Mucosa of descending colon (tissue), 3 donors: ENCODE results near the gene TTC12. TPM values are rescaled to one million over a fixed set of nuclear protein-coding genes. Genes with fewer than 3 reads are reported as not detected.
A peak's percentile ranks its signal among the peaks of the same experiment; 100 is the strongest.

ENCODE experiments used
- ATAC-seq: fragments of 200-7000 bp; cut with Tn5 transposase; one replicate; pipeline ENCODE4 v1.9.1; 2020; ENCODE audit warnings: mild to moderate bottlenecking, moderate library complexity
- DNase-seq, 3 donors: peaks; one replicate each; pipeline ENCODE4 v3.0.0-alpha.2; 2020
- H3K36me3 ChIP-seq: fragments of 200-600 bp; one replicate; pipeline ENCODE4 v1.8.0; 2021; ENCODE audit warnings: low read depth, mild to moderate bottlenecking
- H3K4me1 ChIP-seq: fragments of 200-600 bp; one replicate; pipeline ENCODE4 v1.8.0; 2021; ENCODE audit warnings: low read depth, mild to moderate bottlenecking
- H3K4me3 ChIP-seq: fragments of 200-600 bp; one replicate; pipeline ENCODE4 v1.8.0; 2021; ENCODE audit warnings: mild to moderate bottlenecking
- H3K9me3 ChIP-seq: fragments of 200-600 bp; one replicate; pipeline ENCODE4 v1.8.0; 2021; ENCODE audit warnings: mild to moderate bottlenecking
- intact Hi-C, 2 donors: fragments of 100-400 bp; cut with DNase I in 1 of 2; cut with micrococcal nuclease in 1 of 2; formaldehyde crosslinking; loops; one replicate each; pipeline versions ENCODE4 v1.11.0 to v1.11.1; 2022; cut with DNase I, micrococcal nuclease
- long read RNA-seq, 2 donors: library from polyadenylated mRNA; unstranded; transcript quantifications; one replicate each; pipeline ENCODE4 v2.0.0, GENCODE V29; 2019 to 2021
- total RNA-seq, 3 donors: library from RNA; stranded (reverse); fragmentation: NEBNext Ultra II Directional in 2 of 3; extraction: Animal tissue kit (Norgen Biotek cat#: 25700) in 2 of 3; gene quantifications; one replicate each; pipeline versions ENCODE4 v1.2.1 to v1.2.4, GENCODE V29; 2021 to 2023
- TF ChIP-seq, protein P1 (sequence below): fragments of 200-600 bp; IDR thresholded peaks from one replicate; pipeline ENCODE4 v1.8.0; 2022; ENCODE audit warnings: antibody characterized with exemption, mild to moderate bottlenecking
- donor health status: DM: no; HTN: no; CAD: no; lungs with moderate emphysema.
- donor health status: DM: no; HTN: no; CAD: no.
- donor health status: DM: no; HTN: yes; CAD: no.

The TTC12 gene, protein sequence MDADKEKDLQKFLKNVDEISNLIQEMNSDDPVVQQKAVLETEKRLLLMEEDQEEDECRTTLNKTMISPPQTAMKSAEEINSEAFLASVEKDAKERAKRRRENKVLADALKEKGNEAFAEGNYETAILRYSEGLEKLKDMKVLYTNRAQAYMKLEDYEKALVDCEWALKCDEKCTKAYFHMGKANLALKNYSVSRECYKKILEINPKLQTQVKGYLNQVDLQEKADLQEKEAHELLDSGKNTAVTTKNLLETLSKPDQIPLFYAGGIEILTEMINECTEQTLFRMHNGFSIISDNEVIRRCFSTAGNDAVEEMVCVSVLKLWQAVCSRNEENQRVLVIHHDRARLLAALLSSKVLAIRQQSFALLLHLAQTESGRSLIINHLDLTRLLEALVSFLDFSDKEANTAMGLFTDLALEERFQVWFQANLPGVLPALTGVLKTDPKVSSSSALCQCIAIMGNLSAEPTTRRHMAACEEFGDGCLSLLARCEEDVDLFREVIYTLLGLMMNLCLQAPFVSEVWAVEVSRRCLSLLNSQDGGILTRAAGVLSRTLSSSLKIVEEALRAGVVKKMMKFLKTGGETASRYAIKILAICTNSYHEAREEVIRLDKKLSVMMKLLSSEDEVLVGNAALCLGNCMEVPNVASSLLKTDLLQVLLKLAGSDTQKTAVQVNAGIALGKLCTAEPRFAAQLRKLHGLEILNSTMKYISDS
- 10 to 100 TPM; 13.5 to 20.7 (median 16.6) TPM for total RNA-seq
- long read RNA-seq, donor 1, partial matches to known transcripts: 1 of 6 reads
- long read RNA-seq, donor 1, other reads (novel, unspliced or antisense): 2 of 6 reads
- long read RNA-seq, donor 2, partial matches to known transcripts: 1 of 2 reads
- long read RNA-seq, donor 2, other reads (novel, unspliced or antisense): 0 of 2 reads

DNA sequence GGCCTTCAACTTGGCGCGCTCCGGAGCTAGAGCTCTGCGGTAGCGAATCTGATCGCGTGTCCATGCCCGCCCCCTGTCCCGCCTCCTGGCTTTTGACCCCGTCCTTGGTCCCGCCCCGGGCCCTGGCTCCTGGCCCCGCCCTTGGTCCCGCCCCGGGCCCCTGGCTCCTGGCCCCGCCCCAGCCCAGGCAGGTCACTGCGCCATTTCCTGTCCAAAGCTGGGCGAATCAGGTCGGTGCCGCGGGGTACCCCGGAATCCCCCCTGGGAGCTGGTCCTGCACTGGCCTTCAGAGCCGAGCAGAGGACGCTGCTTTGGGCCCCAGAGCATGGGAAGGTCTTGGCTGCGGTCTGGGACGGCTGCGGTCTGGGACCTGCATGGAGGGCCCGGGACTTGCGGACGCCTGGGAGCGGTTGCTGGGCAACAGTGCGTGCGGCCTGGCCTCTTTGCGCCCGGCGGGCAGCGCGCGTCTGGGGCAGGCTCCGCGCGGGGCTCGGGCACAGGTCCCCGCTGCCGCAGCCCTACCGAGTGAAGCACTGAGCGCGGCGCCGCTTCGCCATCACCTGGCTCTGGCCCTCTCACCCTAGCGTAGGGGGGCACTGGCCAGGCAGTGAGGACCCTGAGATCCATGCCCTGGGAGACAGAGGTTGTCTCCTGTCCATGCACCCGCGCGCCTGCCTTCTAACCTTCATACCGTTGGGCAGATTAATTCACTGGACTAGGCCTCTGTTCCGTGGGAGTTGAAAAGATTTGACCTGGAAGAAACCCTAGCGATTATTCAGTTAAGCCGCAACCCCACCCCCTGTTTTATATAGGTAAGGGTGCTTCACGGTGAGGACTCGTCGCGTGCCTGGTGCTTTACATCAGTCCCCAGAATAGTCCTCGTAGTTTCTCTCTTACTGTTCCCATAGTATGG, at the start of gene TTC12:
Gene TTC12 (plus strand): TSS at position 195 of the 913 bp plus-strand sequence. CDS start 1,675 bp downstream, outside the sequence.
- H3K4me1 ChIP-seq: no peaks in the 10 kb centered on the region
- ATAC-seq (peak; percentile 100), DNase-seq (peak; percentile 96 to 99 (median 99))
- peak within 1 kb of the TSS; percentile 76 for H3K4me3 ChIP-seq
- H3K9me3 ChIP-seq: no peaks in the 10 kb centered on the region
- no peaks in the 10 kb centered on the region for H3K36me3 ChIP-seq
- TF ChIP-seq, protein P1, sequence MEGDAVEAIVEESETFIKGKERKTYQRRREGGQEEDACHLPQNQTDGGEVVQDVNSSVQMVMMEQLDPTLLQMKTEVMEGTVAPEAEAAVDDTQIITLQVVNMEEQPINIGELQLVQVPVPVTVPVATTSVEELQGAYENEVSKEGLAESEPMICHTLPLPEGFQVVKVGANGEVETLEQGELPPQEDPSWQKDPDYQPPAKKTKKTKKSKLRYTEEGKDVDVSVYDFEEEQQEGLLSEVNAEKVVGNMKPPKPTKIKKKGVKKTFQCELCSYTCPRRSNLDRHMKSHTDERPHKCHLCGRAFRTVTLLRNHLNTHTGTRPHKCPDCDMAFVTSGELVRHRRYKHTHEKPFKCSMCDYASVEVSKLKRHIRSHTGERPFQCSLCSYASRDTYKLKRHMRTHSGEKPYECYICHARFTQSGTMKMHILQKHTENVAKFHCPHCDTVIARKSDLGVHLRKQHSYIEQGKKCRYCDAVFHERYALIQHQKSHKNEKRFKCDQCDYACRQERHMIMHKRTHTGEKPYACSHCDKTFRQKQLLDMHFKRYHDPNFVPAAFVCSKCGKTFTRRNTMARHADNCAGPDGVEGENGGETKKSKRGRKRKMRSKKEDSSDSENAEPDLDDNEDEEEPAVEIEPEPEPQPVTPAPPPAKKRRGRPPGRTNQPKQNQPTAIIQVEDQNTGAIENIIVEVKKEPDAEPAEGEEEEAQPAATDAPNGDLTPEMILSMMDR: no peak
- intact Hi-C loops: no loop called here

DNA sequence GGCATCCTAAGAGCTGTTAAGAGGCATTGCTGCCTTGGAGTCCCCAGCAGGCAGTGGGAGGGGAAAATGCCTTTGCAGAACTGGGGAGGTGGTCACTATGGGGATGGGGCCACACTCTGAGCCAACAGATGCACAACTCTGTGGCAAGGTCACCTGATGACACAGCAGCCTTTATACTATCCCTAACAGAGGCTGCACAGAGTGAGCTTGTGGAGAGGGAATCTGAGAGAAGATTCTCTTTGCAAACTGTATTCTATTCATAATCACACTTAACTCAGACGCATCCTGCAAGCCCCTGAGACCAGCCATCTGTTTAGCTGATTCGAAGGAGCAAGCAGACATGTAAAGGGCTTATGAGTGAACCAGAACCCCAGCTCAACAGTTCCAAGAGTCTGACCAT, 49.0 kb upstream of the TTC12 start:
- TF ChIP-seq, protein P1: no peak
- no peak for ATAC-seq
- H3K4me1 ChIP-seq: no peaks in the 10 kb centered on the region
- H3K36me3 ChIP-seq: no peaks in the 10 kb centered on the region
- no peak for DNase-seq
- intact Hi-C loops: no loop called here
- H3K9me3 ChIP-seq: no peaks in the 10 kb centered on the region
- no peak overlapping the region for H3K4me3 ChIP-seq

DNA sequence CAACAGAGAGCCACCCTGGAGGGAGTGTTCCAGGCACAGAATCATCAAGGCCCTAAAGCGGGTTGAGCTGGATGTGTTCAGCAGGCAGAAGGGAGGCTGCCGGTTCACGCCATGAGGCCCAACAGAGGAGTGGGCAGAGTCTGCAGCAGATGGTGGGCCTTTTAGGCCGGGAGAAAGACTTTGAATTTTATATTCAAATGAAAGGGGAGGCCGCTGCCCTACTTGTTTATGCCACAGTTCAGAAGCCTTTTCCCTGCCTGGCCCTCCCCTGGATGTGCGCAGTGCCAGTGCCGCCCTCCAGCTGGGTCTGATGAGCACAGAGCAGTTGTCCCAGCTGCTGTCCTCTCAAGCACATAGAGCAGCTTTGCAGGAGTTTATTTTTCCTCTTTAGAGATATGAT, 46.9 kb upstream of the TTC12 start:
- DNase-seq (no peak), ATAC-seq (no peak)
- intact Hi-C loops: no loop called here
- no peaks in the 10 kb centered on the region for H3K36me3 ChIP-seq
- no peak overlapping the region for H3K4me3 ChIP-seq
- H3K4me1 ChIP-seq: no peaks in the 10 kb centered on the region
- H3K9me3 ChIP-seq: no peaks in the 10 kb centered on the region
- TF ChIP-seq, protein P1: no peak

DNA sequence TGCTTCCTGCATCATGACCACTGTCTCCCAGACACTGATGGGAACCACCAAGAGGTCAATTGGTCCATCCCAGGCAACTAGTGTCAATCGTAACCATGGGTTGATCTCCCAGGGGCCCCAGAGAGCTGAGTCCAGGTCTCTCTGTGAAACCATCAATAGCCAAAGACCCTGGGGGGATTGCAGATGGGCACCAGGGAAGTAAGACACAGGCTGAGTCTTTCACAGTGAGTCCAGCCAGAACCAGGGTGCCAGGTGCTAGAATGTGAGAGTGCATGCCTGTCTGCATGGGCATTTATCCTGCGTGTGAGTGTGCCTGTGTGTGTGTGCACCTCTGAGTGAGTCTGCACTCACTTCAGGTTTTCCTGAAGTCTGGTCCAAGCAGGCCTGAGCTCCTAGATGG, 45.3 kb upstream of the TTC12 start:
- H3K36me3 ChIP-seq: no peaks in the 10 kb centered on the region
- H3K4me3 ChIP-seq: no peak overlapping the region
- no peaks in the 10 kb centered on the region for H3K4me1 ChIP-seq
- TF ChIP-seq, protein P1: no peak
- intact Hi-C loops: no loop called here
- H3K9me3 ChIP-seq: no peaks in the 10 kb centered on the region
- DNase-seq (no peak), ATAC-seq (no peak)

DNA sequence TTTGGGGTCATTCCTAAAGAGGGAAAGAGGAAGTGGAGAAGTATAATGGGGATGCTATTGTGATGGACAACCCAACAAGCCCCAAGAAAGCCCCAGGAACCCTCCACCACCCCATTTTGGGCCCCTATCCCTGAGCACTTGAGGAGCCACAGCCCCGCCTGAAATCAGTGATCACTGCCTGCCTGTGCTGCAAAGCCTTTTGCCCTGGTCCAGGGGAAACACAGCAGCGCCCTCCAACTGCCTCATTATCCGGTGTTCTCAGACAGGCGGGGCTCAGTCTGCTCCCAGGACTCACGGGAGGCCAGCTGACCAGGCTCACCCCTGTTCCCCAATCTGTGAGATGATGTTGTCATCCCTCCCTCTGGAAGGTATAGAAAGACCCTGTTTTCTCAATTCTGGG, 44.7 kb upstream of the TTC12 start:
- H3K4me1 ChIP-seq: no peaks in the 10 kb centered on the region
- TF ChIP-seq, protein P1: no peak
- DNase-seq: no peak
- ATAC-seq: no peak
- H3K4me3 ChIP-seq: no peak overlapping the region
- H3K9me3 ChIP-seq: no peaks in the 10 kb centered on the region
- no peaks in the 10 kb centered on the region for H3K36me3 ChIP-seq
- intact Hi-C loops: no loop called here
